Measurements from ENCODE around the gene SLC39A11. TPM values are rescaled to one million over a fixed set of nuclear protein-coding genes. Genes with fewer than 3 reads are reported as not detected.

The SLC39A11 gene
- polyA plus RNA-seq, 3 donors, result 16.6 to 27.9 (median 26.6) TPM

DNA sequence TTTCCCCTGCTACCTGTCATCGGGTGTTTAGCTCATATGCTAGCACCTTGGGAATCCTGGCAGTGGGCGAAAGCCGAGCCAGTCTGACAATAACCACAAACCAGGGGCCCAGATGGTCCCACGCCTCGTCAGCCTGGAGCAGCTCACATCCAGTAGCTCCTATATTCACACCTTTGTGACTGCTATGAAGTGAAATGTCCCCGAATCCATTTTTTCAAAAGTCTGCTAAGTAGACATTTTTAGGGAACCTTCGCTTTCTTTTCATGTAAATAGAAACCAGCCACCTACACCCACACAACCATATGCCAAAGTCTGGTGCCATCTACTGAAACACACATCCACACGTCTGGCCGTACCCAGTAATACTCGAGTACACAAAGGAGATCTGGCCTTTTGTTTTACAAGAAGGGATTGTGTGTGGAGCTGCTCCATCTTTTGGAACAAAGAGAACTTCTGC is 176.8 kb downstream of the SLC39A11 start:
- no peaks in the 10 kb centered on the region for H3K4me1 ChIP-seq (ENCODE audit: control insufficient read depth in 1 of 2, insufficient read depth in 2 of 2, low read length in 2 of 2)
- Mint-ChIP-seq H3K27ac (peak overlapping the region in 1 of 7 donors; percentile 6), H3K9me3 (peaks cover 0 to 9% (median 0%) of the 10 kb centered on the region in 7 donors), H3K4me3 (no peak overlapping the region), H3K36me3 (peaks cover 52 to 66% of the 10 kb centered on the region in 2 donors), H3K4me1 (peaks cover 8% of the 10 kb centered on the region), H3K27me3 (ENCODE audit: low read depth in 3 of 3) (no peaks in the 10 kb centered on the region)
- no peaks in the 10 kb centered on the region for H4K20me1 ChIP-seq (ENCODE audit: insufficient read depth, low read length)
- 87% methylated on average over 6 of the region's 10 CpGs for WGBS (ENCODE audit: insufficient coverage)
- no peaks in the 10 kb centered on the region for H3K9me3 ChIP-seq (replicated peaks in 1 of 2; ENCODE audit: control insufficient read depth in 1 of 2, insufficient read depth in 1 of 2, low read length in 2 of 2)
- no peak overlapping the region for H2AFZ ChIP-seq (ENCODE audit: insufficient read depth, low read depth, low read length, poor library complexity, severe bottlenecking)
- no peak for DNase-seq
- peaks cover 15 to 59% of the 10 kb centered on the region in 2 donors for H3K36me3 ChIP-seq (replicated peaks in 1 of 2; ENCODE audit: control insufficient read depth in 1 of 2, insufficient read depth in 2 of 2, low read length in 2 of 2)
- H3K27me3 ChIP-seq (ENCODE audit: control insufficient read depth in 2 of 2, insufficient read depth in 2 of 2, low read length in 2 of 2), result no peaks in the 10 kb centered on the region
- H3K4me3 ChIP-seq (replicated peaks in 1 of 3; ENCODE audit: low read depth in 2 of 3, low read length in 3 of 3), result no peak overlapping the region
- intact Hi-C loops (cut with micrococcal nuclease), result no loop called here
- TF ChIP-seq, protein P1, sequence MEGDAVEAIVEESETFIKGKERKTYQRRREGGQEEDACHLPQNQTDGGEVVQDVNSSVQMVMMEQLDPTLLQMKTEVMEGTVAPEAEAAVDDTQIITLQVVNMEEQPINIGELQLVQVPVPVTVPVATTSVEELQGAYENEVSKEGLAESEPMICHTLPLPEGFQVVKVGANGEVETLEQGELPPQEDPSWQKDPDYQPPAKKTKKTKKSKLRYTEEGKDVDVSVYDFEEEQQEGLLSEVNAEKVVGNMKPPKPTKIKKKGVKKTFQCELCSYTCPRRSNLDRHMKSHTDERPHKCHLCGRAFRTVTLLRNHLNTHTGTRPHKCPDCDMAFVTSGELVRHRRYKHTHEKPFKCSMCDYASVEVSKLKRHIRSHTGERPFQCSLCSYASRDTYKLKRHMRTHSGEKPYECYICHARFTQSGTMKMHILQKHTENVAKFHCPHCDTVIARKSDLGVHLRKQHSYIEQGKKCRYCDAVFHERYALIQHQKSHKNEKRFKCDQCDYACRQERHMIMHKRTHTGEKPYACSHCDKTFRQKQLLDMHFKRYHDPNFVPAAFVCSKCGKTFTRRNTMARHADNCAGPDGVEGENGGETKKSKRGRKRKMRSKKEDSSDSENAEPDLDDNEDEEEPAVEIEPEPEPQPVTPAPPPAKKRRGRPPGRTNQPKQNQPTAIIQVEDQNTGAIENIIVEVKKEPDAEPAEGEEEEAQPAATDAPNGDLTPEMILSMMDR (IDR thresholded peaks at IDR 0.05), result no peak
- H3K4me2 ChIP-seq (replicated peaks; ENCODE audit: extremely low read depth, low read length, poor library complexity, severe bottlenecking), result no peak overlapping the region
- no peak overlapping the region for H3K9ac ChIP-seq (ENCODE audit: insufficient read depth, low read length, poor library complexity, severe bottlenecking)
- no peaks in the 10 kb centered on the region for H3K79me2 ChIP-seq (ENCODE audit: insufficient read depth, low read length)
- no peak overlapping the region for H3K27ac ChIP-seq (ENCODE audit: low read depth in 1 of 2, low read length in 2 of 2)

DNA sequence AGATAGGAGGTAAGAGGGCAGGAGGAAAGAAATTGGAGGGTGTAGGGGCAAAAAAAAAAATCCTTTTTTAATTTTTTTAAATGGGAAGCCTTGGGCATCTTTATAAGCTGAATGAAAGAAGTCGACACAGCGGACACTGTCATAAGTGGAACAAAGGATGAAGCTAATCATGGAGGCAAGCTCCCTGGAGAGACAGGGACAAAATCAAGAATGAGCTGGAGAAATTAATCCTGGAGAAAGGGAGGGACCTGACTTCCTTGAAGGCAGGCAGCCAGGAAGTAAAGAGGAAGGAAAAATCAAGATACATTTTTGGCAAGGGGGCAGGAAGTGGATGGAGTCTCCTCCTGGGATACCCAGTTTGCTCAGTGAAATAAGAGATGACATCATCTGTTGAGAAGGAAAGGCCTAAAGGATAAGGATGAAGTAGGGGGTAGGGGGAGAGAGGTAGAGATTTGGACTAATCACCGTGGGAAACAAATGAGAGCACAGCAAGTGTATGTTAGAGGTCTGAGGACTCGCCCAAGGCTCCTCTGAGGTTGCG is 179.3 kb downstream of the SLC39A11 start:
- Mint-ChIP-seq H3K27ac (peak overlapping the region in 2 of 7 donors; percentile 9 to 38), H3K36me3 (peaks cover 62 to 70% of the 10 kb centered on the region in 2 donors), H3K27me3 (ENCODE audit: low read depth in 3 of 3) (no peaks in the 10 kb centered on the region), H3K9me3 (peaks cover 0 to 4% (median 0%) of the 10 kb centered on the region in 7 donors), H3K4me1 (peaks cover 8% of the 10 kb centered on the region), H3K4me3 (no peak overlapping the region)
- H4K20me1 ChIP-seq (ENCODE audit: insufficient read depth, low read length), result no peaks in the 10 kb centered on the region
- no peak overlapping the region for H3K9ac ChIP-seq (ENCODE audit: insufficient read depth, low read length, poor library complexity, severe bottlenecking)
- no peak overlapping the region for H3K27ac ChIP-seq (ENCODE audit: low read depth in 1 of 2, low read length in 2 of 2)
- H3K4me1 ChIP-seq (ENCODE audit: control insufficient read depth in 1 of 2, insufficient read depth in 2 of 2, low read length in 2 of 2), result no peaks in the 10 kb centered on the region
- TF ChIP-seq, protein P1 (IDR thresholded peaks at IDR 0.05), result no peak
- no peaks in the 10 kb centered on the region for H3K79me2 ChIP-seq (ENCODE audit: insufficient read depth, low read length)
- no peaks in the 10 kb centered on the region for H3K27me3 ChIP-seq (ENCODE audit: control insufficient read depth in 2 of 2, insufficient read depth in 2 of 2, low read length in 2 of 2)
- H2AFZ ChIP-seq (ENCODE audit: insufficient read depth, low read depth, low read length, poor library complexity, severe bottlenecking), result no peak overlapping the region
- no peak for DNase-seq
- H3K4me3 ChIP-seq (replicated peaks in 1 of 3; ENCODE audit: low read depth in 2 of 3, low read length in 3 of 3), result no peak overlapping the region
- H3K9me3 ChIP-seq (replicated peaks in 1 of 2; ENCODE audit: control insufficient read depth in 1 of 2, insufficient read depth in 1 of 2, low read length in 2 of 2), result no peaks in the 10 kb centered on the region
- H3K4me2 ChIP-seq (replicated peaks; ENCODE audit: extremely low read depth, low read length, poor library complexity, severe bottlenecking), result no peak overlapping the region
- H3K36me3 ChIP-seq (replicated peaks in 1 of 2; ENCODE audit: control insufficient read depth in 1 of 2, insufficient read depth in 2 of 2, low read length in 2 of 2), result peaks cover 31 to 62% of the 10 kb centered on the region in 2 donors
- 100% methylated on average over 3 of the region's 5 CpGs for WGBS (ENCODE audit: insufficient coverage)
- intact Hi-C loops (cut with micrococcal nuclease), result no loop called here
